Kidney glomerular epithelial cell (primary cell): ENCODE data around the gene EZH2.

Experiments
- DNase-seq: peaks from one replicate; lab custom pipeline; 2025; lab: John Stamatoyannopoulos, UW

Gene EZH2

DNA sequence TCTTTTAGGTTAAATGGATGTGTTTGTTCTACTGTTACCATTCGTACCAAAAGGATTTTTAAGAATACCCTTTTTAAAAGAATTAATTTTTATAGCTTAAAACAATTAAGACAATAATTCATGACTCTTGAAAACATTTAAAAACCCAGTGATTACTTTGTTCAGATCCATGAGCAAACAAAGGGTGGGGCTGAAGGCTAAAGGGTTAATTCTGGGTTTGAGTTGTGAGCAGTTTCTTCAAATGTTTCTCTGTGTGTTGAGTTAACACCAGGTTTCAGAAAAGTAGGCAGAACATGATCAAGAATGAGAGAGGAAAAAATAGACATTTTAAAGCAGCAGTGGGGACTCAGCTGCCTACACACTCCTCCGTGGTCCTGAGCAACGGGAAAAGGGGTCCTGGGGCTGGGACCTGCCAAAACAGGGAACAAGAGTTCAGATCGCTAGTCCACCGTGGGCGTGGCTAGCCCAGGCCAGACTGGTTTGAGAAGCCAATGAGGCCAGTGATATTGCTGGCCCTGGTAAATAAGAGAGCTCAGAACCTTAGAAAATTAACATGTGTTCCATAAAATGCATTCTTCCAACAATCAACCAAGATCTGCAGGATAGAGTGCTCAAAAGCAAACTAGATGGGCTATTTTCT, 14.9 kb upstream of the EZH2 start:
- DNase-seq, result no peak

DNA sequence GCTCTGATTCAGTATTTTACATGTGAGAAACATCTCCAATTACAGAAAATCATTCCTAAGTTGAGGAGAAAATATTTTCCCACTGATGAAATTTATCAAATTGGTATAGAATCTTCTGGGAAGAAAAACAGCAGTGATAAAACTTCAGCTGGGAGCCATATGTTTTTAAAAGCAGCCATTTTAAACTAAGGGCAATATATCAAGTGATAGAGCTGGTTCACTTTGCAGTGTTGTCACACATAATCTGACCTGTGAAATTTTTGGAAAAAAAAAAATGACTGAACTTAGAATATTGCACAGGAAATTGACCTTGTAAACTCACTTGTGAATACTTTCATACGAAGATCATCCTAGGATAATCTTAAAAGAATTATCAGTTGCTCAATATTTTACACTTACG, 10.5 kb upstream of the EZH2 start:
- DNase-seq, result no peak

DNA sequence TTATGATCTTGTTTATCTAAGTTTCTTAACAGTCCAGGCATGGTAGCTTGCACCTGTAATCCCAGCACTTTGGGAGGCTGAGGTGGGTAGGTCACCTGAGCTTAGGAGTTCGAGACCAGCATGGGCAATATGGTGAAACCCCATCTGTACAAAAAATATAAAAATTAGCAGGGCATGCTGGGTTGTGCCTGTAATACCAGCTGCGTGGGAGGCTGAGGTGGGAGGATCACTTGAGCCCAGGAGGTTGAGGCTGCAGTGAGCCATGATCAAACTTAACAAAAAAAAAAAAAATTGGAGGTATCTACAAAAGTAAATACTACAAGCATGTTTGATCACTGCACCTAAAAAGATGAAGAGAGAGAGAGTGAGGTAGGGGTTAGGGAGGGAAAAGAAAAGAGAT, 9.0 kb upstream of the EZH2 start:
- no peak for DNase-seq

DNA sequence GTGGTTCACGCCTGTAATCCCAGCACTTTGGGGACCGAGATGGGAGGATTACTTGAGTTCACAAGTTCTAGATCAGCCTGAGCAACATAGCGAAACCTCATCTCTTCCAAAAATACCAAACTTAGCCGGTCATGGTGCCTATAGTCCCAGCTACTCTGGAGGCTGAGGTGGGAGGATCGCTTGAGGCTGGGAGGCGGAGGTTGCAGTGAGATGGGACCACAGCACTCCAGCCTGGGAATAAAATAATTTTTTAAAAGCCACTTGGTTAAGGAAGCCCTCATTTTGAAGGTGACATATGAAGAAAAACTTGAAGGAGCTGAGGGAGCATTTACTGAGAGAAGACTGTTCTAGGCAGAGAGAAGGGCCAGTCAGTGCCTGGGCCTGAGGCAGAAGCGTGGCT, 4.2 kb upstream of the EZH2 start:
- no peak for DNase-seq

DNA sequence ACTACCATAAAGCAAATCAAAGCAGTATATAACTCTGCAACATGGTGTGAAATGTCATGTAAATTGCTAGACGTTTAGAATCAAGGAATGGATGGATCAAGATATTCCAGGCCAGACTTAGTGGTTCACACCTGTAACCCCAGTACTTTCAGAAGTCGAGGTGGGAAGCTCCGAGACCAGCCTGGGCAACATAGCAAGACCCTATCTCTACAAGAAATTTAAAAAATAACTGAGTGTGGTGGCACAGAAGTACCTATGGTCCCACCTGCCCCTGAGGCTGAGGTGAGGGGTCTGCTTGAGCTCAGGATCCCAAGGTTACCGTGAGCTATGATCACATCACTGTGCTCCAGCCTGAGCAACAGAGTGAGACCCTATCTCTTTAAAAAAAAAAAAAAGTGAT, 2.8 kb upstream of the EZH2 start:
- DNase-seq, result no peak

DNA sequence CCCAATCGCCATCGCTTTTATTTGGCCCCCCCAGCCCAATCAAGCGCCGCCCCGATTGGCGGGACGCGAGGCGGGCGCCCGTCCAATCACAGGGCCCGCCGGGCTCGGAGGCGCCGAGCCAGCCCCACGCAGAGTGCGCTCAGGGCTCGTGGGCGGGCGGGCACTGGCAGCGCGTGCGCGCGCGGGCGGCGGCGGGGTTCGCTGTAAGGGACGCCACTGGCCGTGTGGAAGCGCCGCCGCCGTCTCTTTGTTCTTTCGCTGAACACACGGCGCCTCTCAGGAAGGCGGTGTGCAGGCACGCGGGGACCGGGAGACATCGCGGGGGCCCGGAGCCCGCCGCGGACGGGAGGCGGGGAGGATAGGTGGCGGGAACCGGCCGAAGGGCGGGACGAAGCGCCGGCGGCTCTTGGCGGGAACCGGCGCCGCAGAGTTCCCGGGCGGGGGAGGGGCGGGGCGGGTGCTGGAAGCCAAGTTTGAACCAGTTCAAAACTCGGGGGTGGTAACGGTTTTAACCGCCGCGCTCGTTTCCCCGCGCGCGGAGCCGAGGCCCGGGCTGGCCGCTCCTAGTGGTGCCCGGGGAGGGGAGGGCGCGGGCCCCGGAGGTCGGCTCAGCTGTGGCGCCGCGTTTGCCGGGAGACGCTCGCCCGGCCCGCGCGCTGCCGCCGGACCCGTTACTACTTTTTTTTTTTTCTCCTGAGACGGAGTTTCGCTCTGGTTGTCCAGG, 370 bp upstream of the EZH2 start:
- peak; percentile 82 for DNase-seq

DNA sequence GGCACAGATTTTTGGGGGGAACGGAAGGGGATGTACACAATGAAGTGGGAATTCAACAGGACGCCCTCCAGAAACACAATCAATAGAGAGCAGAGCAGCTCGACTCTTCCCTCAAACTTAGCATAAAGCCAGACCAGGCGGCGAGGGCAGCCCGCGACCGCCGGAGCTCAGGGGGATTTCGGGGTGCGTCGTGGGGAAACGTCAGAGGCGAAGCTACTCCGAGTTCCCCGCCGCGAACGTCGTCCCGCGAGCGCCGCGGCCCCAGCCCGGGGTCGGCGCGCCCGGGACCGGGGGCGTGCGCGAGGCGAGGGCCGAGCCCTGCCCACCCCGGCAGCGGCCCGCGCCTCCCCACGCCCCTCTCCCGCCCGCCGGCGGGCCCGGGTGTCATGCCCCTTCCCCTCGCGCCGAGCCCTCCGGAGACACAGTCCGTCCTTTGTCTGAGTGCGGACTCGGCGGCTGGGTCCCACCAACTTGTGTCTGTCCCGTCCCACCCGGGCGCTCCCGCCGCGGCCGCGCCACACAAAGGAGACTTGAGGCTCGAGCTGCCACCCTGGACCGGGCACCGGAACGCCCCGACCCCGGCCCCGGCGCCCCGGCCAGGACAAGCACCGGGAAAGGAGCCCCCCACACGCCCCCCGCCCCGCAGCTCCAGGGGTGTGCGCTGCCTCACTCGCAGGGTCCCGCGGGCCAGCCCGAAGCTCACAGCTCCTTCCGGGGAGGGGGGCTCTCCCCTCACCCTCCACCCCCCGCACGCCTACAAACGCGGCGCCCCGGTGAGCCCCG, 634 bp downstream of the EZH2 start:
- no peak for DNase-seq

DNA sequence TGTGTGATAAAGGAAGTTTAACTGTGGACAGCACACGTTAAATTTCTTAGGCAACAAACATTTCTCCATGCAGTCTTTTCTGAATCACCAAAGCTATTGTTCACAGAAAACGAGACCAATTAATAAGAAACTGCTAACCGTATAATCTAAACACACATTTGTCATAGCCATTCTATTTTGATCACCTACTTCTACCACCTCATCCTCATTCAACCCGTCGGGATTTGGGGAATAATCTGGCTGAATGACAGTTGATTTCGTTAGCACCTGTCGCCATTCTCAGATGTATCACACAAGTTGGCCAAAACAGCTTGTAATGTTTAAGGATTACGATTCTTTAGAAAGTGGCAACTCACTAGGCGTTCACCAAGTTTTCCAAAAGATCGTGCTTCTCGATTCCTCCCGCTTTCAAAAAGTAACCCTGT, 1.2 kb downstream of the EZH2 start:
- DNase-seq, result peak; percentile 40

DNA sequence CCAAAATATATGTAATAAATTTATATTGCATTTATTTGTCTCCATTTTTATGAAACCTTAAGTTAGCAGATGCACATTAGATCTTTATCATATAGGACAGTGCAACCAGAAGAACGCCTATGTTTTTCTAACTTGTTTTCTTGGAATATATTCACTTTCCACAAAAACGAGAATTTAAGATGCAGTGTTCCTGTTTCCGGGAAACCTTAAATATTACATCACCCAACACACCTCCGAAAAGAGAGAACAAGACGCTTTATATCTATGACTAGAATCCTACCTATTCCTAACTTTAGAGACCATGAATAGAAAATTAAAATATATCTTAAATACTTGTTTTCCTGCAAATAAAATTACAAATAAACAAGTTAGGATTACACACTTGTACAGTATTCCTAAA, 1.9 kb downstream of the EZH2 start:
- no peak for DNase-seq

DNA sequence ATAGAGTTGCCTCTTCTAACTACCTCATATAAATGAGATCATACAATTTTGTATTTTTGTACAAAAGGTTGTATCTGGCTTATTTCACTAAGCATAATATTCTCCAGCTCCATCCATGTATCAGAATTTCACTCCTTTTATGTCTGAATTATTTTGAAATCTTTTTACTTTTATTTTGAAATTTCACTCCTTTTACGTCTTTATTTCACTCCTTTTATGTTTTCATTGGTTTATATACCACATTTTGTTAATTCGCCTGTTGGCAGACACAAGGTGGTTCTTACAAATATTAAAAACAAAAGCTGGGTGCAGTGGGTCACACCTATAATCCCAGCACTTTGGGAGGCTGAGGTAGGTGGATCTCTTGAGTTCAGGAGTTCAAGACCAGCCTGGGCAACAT, 5.8 kb downstream of the EZH2 start:
- DNase-seq, result no peak

DNA sequence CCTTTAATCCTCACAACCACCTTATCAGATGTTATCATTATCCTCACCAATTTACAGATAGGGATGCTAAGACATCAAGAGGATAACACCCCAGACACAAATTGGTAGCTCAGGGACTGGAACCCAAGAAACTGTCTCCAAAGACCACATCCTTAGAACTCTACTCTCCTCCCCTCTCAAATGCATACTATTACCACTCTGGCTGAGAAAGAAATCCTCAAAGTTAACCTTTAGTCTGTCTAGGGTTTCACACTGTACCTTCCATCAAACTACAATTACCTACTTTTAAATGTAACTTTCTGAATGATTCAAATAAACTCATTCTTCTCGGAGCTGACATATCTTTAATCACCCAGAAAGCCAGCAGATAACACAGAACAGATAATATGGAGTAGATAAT, 6.6 kb downstream of the EZH2 start:
- DNase-seq, result no peak

DNA sequence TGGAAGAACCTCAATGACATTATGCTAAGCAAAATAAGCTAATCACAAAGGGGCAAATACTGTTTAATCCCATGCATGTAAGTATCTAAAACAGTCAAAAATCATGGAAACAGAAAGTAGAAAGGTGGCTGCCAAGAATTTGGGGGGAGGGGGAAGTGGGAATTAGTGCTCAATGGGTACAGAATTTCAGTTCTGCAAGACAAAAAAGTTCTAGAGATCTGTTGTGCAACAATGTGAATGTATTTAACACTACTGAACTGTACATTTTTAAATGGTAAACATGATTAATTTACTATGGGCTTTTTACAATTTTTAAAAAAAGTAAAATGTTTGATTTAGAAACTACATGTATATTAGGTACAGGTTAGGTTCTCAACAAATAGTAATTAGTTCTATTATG, 11.9 kb downstream of the EZH2 start:
- no peak for DNase-seq

DNA sequence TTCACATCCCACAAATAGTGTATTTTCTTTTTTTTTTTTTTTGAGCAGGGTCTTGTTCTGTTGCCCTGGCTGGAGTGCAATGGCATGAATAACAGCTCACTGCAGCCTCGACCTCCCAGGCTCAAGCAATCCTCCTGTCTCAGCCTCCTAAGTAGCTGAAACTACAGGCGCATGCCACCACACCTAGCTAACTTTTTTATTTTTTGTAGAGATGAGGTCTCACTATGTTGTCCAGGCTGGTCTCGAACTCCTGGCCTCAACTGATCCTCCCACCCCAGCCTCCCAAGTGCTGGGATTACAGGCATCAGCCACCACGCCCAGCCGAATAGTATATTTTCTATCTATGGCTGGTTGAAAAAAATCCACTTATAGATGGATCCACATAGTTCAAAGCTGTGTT, 12.5 kb downstream of the EZH2 start:
- no peak for DNase-seq

DNA sequence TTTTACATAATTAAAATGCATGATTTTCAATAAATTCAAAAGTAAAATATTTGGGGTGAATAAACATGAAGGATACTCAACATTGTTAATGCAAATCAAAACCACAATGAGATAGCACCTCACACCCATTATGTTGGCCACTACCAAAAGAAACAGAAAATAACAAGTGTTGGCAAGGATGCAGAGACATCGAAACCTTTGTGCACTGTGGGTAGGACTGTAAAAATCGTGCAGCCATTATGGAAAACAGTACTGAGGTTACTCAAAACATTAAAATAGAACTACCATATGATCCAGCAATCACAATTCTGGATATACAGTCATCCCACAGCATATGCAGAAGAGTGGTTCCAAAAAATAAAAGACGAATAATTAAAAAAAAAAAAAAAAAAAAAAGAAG, 13.1 kb downstream of the EZH2 start:
- no peak for DNase-seq

DNA sequence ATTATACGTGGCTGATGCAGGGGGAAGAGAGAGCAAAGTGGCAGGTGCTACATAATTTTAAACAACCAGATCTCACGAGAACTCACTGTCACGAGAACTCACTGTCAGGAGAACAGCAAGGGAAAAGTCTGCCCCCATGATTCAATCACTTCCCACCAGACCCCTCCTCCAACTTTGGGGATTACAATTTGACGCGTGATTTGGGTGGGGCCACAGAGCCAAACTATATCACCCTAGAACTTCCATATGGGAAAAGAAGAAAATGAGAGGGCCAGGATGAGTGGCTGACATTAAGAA, 15.8 kb downstream of the EZH2 start:
- no peak for DNase-seq

DNA sequence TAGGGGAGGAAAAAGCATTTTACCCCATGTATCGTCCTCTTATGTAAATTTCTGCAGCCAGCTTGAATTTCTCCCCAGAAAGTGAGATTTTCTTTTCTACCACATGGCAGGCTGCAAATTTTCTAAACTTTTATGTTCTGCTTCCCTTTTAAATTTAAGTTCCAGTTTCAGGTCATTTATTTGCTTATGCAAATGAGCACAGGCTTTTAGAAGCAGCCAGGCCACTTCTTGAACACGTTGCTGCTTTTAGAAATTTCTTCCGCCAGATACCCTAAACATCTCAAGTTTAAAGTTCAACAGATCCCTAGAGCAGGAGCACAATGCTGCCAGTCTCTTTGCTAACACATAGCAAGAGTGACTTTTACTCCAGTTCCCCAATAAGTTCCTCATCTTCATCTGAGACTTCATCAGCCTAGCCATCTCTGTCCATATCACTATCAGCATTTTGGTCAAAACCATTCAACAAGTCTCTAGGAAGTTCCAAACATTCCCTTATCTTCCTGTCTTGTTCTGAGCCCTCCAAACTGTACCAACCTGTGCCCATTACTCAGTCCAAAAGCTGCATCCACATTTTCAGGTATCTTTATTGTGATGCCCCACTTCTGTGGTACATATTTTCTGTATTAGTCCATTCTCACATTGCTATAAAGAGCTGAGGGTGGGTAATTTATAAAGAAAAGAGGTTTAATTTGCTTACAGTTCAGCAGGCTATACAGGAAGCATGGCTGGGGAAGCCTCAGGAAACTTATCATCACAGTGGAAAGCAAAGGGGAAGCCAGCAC, 16.3 kb downstream of the EZH2 start:
- no peak for DNase-seq

DNA sequence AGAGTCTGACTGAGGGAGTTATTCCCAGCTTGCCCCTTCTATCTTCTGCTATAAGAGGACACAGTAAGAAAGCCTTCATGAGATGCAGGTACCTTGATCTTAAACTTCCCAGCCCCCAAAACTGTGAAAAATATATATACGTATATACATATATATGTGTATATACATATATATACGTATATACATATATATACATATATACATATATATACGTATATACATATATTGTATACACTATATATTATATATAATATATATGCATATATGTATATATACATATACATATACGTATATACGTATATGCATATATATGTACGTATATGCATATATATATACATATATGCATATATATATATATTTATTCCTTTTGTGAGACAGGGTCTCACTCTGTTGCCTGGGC, 17.7 kb downstream of the EZH2 start:
- DNase-seq, result no peak

DNA sequence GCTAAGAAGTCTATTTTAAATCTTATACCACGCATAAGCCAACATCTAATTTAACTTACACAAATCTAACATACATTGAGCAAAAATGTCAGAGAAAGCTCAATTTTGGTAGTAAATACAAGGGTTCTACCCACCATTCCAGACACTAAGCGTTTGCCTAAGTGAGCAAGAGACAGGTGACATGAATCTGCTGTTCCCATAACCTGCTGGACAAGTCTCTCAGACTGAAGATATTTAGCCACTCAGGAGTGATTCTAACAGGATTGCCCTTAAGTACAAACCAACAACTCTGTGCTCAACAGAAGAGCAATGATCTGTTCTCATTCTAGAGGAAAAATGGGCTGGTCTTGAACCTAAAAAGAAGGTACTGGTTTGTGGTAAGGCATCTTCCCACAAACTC, 18.8 kb downstream of the EZH2 start:
- DNase-seq, result no peak

DNA sequence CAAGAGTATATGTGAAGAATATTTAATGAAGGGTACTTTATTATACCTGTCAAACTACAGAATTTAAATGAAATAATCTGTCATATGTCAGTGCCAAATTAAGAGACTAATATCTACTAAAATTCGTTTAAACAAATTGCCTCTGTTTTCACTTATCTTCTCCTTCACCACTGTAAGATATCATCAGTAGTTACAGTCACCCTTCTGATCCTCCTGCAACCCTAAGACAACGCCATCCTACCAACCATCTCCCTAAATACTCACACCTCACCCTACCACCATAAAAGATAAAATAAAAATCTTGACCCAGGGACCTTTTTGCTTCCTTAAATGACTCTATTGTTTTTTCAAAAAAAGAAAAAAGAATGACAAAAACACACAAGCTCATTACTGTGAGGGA, 20.8 kb downstream of the EZH2 start:
- DNase-seq, result no peak

DNA sequence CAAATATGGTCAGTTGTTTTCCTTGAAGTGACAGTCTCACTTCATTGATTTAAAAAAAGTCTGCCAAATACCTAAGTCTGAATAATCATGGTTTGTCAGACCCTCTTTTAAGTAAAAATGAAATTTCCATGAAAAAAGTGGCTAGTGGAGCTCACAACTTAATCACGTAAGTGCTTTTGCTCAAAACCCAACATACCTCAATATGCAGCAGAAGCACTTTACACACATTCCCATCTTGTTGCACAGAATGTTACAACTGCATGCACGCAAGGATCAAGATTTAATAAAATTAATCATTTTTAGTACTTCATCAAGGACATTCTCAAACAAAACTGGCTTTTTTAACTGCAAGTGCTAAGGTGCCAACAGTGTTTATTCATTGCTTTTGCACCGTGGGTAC, 21.6 kb downstream of the EZH2 start:
- no peak for DNase-seq

DNA sequence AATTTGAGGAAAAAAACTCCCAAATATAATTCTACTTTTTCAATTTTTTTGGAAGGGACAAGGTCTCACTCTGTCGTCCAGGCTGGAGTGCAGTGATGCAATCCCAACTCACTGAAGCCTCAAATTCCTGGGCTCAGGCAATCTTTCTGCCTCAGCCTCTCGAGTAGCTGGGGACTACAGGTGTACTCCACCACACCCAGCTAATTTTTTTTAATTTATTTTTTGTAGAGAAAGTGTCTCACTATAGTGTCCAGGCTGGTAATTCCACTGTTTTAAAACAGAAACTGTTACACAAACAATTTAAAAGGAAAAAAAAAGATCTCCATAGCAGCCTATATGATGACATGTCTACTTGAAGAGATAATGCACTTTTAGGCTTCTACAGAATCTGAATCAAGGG, 25.6 kb downstream of the EZH2 start:
- no peak for DNase-seq

DNA sequence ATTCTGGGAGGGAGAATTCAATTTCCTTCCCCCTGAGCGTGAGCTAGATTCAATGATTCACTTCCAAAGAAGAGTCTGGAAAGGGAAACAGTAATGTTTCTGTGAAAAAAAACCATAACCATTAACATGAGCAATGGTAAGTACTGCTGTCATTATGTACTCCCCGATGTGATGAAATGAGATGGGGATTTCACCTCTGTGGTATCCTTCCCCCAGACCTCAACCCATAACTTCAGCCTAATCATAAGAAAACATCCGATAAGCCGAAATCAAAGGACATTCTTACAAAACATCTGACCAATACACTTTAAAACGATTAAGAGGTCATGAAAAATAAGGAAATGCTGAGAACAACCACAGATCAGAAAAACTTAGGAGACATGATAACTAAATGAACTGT, 27.2 kb downstream of the EZH2 start:
- no peak for DNase-seq

DNA sequence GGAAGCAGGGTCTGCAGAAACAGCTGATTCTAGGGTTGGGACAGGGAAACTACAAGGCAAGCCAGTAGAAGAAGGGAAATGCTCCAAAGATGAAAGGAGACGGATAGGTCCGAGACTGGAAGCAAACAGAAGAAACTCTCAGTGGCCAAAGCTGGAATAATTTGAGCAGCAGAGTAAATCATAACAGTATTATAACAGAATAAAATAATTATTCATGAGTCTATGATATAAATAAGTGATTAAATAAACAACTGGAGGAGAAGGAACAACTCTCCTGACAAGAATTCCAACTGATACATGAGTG, 27.6 kb downstream of the EZH2 start:
- DNase-seq, result no peak
